SK-N-SH treated with all-trans-retinoic acid at 6 μM for 48 hours (cell line): Measurements from ENCODE around the gene SLAMF7.

ENCODE experiments used
- CREB5 ChIP-seq: fragments of 250-450 bp; sonication (Bioruptor Pico); IDR thresholded peaks from 2 replicates; pipeline ENCODE4 v1.5.1; 2020; ENCODE audit warnings: low read depth, mild to moderate bottlenecking, moderate library complexity
- TOX ChIP-seq: fragments of 250-450 bp; sonication (Bioruptor Pico); IDR thresholded peaks from 2 replicates; pipeline ENCODE4 v1.8.0; 2021; ENCODE audit warnings: mild to moderate bottlenecking, moderate library complexity, borderline replicate concordance
- TF ChIP-seq, protein P1 (sequence below): fragments of 250-450 bp; sonication (Bioruptor Pico); IDR thresholded peaks from 2 replicates; pipeline ENCODE4 v1.8.0; 2020; ENCODE audit warnings: mild to moderate bottlenecking, moderate library complexity, borderline replicate concordance

DNA sequence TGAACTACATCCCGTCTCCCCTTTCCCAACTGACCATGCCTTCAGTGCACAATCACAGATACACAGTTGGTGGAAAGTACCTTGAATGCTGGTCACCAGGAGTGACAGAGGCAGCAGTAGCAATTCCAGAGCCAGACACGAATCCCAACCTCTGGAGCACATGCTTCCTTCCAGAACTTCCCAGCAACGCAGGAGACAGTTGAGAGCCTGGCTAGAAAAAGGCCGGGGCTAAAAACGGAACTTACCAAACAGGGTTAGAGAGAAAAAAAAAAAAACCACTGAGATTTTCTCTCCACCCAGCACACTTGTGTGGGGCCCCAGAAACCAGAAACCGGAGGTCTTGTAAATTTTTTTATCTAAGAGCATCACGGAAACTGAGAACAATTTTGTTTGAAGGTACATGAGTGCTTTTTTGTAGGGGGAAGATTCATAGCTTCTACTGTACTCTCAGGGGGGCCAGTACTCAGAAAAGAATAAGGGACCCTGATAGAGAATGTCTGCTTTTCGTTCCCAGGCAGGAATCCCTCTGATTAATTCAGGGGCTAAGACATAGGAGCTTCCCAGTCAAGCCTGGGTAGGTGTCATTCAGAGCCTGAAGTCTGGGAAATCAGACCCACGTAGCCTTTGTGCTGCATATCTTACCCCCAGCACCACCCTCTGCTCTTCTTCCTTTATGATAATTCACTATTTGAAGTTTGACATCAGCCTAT, 27.3 kb upstream of the SLAMF7 start, which contains the start of gene CD48:
- no peak for TF ChIP-seq TOX
- no peak for TF ChIP-seq CREB5 (CRISPR knock-in tag)
- TF ChIP-seq, protein P1, sequence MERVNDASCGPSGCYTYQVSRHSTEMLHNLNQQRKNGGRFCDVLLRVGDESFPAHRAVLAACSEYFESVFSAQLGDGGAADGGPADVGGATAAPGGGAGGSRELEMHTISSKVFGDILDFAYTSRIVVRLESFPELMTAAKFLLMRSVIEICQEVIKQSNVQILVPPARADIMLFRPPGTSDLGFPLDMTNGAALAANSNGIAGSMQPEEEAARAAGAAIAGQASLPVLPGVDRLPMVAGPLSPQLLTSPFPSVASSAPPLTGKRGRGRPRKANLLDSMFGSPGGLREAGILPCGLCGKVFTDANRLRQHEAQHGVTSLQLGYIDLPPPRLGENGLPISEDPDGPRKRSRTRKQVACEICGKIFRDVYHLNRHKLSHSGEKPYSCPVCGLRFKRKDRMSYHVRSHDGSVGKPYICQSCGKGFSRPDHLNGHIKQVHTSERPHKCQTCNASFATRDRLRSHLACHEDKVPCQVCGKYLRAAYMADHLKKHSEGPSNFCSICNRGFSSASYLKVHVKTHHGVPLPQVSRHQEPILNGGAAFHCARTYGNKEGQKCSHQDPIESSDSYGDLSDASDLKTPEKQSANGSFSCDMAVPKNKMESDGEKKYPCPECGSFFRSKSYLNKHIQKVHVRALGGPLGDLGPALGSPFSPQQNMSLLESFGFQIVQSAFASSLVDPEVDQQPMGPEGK (CRISPR knock-in tag), result no peak
